ENCODE measurements around the gene ACMSD.

ACMSD gene

DNA sequence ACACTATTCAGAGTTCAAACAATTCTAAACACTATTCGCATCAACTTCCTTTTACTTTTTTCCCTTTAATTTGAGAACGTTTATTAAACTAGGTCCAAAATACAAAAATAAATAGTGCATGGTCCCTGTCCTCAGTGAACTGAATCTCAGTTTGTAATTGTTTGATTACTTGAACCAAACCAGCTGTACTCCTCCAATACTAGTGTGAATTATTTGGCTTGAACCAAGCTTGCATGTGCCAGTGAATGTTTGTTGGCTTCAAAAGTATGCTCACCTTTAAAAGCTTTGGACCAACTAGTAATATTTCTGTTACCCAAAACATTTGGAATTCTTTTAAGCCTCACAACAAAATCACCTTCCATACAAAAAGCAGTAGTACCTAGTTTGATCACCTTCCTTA, 95.7 kb downstream of the ACMSD start:
- Histone ChIP-seq H3K27me3 (no peaks in the 10 kb centered on the region), H3K9me3 (peaks cover 7% of the 10 kb centered on the region; the same call in 1 of the 2 replicates), H3K4me2 (peak overlapping the region; percentile 43), H3K36me3 (peaks cover 76% of the 10 kb centered on the region), H3K4me1 (peaks cover 24% of the 10 kb centered on the region), H4K20me1 (peaks cover 97% of the 10 kb centered on the region), H3K9ac (no peak overlapping the region), H3K27ac (no peak overlapping the region), H3K4me3 (no peak overlapping the region)
- TF ChIP-seq Cebpa-rat (IDR thresholded peaks at IDR 0.05): no peak

DNA sequence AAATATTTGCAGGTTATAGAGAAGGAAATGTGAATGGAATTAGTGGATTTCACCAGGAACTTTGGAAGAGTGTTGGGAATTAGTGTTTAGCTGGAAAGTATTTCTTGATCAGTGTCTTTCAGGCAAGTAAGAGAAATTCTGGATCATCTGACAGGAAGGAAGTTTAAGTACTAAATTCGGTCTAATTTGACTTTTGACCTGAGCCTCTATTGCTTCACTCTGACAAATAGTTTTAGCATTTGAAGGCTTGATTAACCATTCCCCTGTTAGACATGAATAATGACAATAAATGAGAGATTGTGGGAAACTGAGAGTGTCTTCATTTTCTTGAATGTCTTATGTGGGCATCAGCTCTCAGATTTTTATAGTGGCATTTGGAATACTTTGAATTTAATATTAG, 96.2 kb downstream of the ACMSD start:
- Histone ChIP-seq H3K4me1 (peaks cover 24% of the 10 kb centered on the region), H3K9me3 (peaks cover 2% of the 10 kb centered on the region; the same call in 1 of the 2 replicates), H3K36me3 (peaks cover 76% of the 10 kb centered on the region), H3K9ac (no peak overlapping the region), H3K27ac (no peak overlapping the region), H3K27me3 (no peaks in the 10 kb centered on the region), H3K4me2 (peak overlapping the region; percentile 43), H3K4me3 (no peak overlapping the region), H4K20me1 (peaks cover 96% of the 10 kb centered on the region)
- TF ChIP-seq Cebpa-rat (IDR thresholded peaks at IDR 0.05): no peak

DNA sequence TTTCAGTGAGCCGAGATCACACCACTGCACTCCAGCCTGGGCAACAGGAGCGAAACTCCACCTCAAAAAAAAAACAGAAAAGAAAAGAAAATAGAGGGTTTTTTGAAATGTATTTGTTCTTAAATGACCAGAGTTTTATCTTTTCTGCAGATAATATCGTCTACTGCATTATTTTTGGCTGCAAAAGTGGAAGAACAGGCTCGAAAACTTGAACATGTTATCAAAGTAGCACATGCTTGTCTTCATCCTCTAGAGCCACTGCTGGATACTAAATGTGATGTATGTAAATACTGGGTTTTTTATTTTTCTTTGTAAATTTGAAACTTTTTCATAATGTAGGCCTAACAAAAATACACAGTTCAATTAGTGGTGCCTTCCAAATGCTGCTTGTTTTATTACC, 98.3 kb downstream of the ACMSD start:
- H4K20me1 ChIP-seq: peaks cover 79% of the 10 kb centered on the region
- H3K27ac ChIP-seq: no peak overlapping the region
- H3K4me1 ChIP-seq: peaks cover 24% of the 10 kb centered on the region
- H3K9ac ChIP-seq: no peak overlapping the region
- no peak for TF ChIP-seq Cebpa-rat (IDR thresholded peaks at IDR 0.05)
- H3K36me3 ChIP-seq: peaks cover 74% of the 10 kb centered on the region
- H3K4me2 ChIP-seq: no peak overlapping the region
- H3K4me3 ChIP-seq: no peak overlapping the region
- no peaks in the 10 kb centered on the region for H3K27me3 ChIP-seq
- H3K9me3 ChIP-seq: no peaks in the 10 kb centered on the region

DNA sequence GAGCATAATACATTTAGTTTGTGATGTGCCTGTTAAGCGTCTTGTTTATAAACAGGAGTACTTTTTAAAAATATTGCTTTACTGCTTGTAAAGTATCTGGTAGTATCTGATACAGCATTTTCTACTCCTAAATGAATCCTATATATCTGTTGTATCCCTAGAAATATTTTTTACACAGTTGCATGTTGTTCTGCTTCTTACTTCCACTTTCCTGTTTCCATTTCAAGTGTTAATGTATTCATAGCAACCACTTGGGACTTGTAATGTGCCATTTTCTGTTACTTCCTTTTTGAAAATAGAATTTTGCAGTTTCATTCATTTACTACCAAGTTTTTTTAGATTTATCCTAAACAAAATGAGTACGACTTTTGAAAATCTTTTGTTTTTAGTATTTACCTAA, 105.1 kb downstream of the ACMSD start:
- Histone ChIP-seq H3K36me3 (peaks cover 77% of the 10 kb centered on the region), H3K9ac (no peak overlapping the region), H4K20me1 (peaks cover 13% of the 10 kb centered on the region; the same call in 1 of the 2 replicates), H3K4me3 (peak overlapping the region; percentile 20; the same call in 1 of the 2 replicates), H3K4me1 (peaks cover 30% of the 10 kb centered on the region), H3K27ac (peak overlapping the region; percentile 71), H3K27me3 (no peaks in the 10 kb centered on the region), H3K9me3 (no peaks in the 10 kb centered on the region), H3K4me2 (peak overlapping the region; percentile 63)
- TF ChIP-seq Cebpa-rat (IDR thresholded peaks at IDR 0.05): no peak

DNA sequence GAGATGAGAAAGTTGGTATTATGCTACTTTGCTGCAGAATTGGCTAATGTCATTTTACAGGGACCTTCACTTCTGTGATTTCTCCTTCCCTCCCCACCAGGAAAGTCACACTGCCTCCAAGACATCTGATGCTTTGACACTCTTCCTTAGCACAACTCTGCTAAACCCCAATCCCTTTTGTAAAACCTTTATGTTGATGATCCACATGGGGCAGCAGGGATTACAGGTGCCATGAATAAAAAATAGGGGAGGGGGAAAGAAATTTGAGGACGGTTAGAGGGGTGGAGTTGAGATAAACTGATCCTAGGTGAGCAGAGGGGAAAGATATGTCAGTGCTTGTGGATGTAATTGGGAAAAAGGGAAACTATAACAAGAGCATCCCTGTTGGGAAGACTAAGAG, 106.6 kb downstream of the ACMSD start:
- Histone ChIP-seq H3K27me3 (no peaks in the 10 kb centered on the region), H3K4me1 (peaks cover 30% of the 10 kb centered on the region), H3K27ac (peak overlapping the region; percentile 50), H3K9me3 (no peaks in the 10 kb centered on the region), H3K4me3 (no peak overlapping the region), H3K9ac (no peak overlapping the region), H3K4me2 (peak overlapping the region; percentile 10), H3K36me3 (peaks cover 76% of the 10 kb centered on the region), H4K20me1 (peaks cover 5% of the 10 kb centered on the region; the same call in 1 of the 2 replicates)
- no peak for TF ChIP-seq Cebpa-rat (IDR thresholded peaks at IDR 0.05)

DNA sequence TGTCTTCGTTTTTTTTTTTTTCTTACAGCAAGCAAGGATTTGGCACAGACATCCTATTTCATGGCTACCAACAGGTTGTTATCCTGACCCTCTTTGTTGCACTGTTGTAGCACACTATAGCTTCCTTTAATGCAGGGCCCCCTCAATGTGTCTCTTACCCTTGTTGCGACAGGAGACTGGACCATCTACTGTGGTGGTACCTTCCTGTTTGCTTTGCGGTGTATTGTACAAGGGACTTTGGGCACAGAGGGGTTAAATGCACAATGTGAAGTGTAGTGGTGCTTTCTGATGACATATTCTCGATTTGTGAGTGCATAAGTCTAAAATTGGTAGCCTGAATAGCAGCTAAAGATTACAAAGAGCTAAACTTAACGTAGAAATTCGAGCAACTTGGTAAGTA, 107.7 kb downstream of the ACMSD start:
- H3K4me3 ChIP-seq: no peak overlapping the region
- no peaks in the 10 kb centered on the region for H3K27me3 ChIP-seq
- no peak overlapping the region for H3K9ac ChIP-seq
- H3K4me1 ChIP-seq: peaks cover 30% of the 10 kb centered on the region
- no peak overlapping the region for H3K27ac ChIP-seq
- H3K4me2 ChIP-seq: no peak overlapping the region
- no peak for TF ChIP-seq Cebpa-rat (IDR thresholded peaks at IDR 0.05)
- H4K20me1 ChIP-seq: peaks cover 9% of the 10 kb centered on the region; the same call in 1 of the 2 replicates
- peaks cover 71% of the 10 kb centered on the region for H3K36me3 ChIP-seq
- no peaks in the 10 kb centered on the region for H3K9me3 ChIP-seq

DNA sequence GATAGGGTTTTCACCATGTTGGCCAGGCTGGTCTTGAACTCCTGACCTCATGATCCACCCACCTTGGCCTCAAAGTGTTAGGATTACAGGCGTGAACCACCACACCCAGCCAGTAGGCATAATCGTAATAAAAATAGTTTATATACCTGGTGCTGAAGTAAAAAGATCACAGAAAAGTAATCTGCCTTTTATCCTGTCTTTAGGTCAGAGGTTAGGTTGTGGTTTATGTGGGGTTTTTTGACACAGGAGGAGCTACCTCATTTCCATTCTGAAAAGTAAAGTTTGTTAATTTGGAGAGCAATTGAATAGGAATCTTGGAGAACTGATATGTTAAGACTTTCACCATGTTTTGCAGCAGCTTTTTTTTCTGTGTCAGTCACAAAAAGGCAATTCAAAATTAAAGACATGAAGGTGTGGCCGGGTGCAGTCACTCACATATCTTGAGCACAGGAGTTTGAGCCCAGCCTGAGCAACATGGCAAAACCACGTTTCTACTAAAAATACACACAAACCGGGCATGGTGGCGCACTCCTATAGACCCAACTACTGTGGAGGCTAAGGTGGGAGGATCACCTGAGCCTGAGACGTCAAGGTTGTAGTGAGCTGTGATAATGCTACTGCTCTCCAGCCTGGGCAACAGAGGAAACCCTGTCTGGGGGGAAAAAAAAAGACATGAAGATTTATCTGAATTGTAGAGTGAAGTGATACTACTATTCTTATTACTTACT, 111.7 kb downstream of the ACMSD start:
- no peaks in the 10 kb centered on the region for H3K27me3 ChIP-seq
- no peak for TF ChIP-seq Cebpa-rat (IDR thresholded peaks at IDR 0.05)

DNA sequence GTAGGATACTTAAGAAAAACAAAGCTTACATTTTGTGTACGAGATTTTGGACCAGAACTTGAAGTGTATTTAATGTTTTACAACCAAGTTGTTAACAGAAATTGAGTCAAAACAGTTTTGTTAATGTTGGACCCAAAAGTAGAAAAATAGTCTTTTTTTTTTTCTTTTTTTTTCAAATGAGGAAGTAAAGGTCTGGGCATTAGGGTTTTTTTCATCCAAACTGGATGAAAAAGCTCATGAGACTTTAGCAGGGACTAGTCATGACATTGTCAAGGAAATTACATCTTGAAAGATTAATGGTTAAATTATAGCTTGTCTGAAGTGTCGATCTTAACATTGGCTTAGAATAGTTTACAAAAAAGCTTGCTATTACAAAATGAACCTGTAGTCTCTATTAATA, 112.5 kb downstream of the ACMSD start:
- H4K20me1 ChIP-seq: 0 out of 2 replicates have a peak, but pooled peaks cover 9% of the 10 kb centered on the region
- no peak overlapping the region for H3K4me2 ChIP-seq
- no peak overlapping the region for H3K9ac ChIP-seq
- no peaks in the 10 kb centered on the region for H3K9me3 ChIP-seq
- peaks cover 85% of the 10 kb centered on the region for H3K36me3 ChIP-seq
- no peak overlapping the region for H3K4me3 ChIP-seq
- H3K27me3 ChIP-seq: no peaks in the 10 kb centered on the region
- no peak overlapping the region for H3K27ac ChIP-seq
- TF ChIP-seq Cebpa-rat (IDR thresholded peaks at IDR 0.05): no peak
- no peaks in the 10 kb centered on the region for H3K4me1 ChIP-seq

More for the DNA sequence above, 111.7 kb downstream of the ACMSD start:
- 0 out of 2 replicates have a peak, but pooled peaks cover 9% of the 10 kb centered on the region for H4K20me1 ChIP-seq
- no peaks in the 10 kb centered on the region for H3K9me3 ChIP-seq
- no peak overlapping the region for H3K4me3 ChIP-seq
- H3K4me2 ChIP-seq: no peak overlapping the region
- peaks cover 2% of the 10 kb centered on the region for H3K4me1 ChIP-seq
- peaks cover 85% of the 10 kb centered on the region for H3K36me3 ChIP-seq
- no peak overlapping the region for H3K9ac ChIP-seq
- no peak overlapping the region for H3K27ac ChIP-seq

Measured in BLaER1 (cell line).